ENCODE measurements around the gene TREH. TPM values are rescaled to one million over a fixed set of nuclear protein-coding genes. Genes with fewer than 3 reads are reported as not detected.
A peak's percentile ranks its signal among the peaks of the same experiment; 100 is the strongest.

TREH gene
- total and polyA plus RNA-seq, 2 experiments from 2014 or later: 0.36 TPM; not detected in 1

GRCh38 chr11:118625976-118626375, 53.5 kb downstream of the TREH start:
- DNase-seq (ENCODE audit: low spot score) (peak; percentile 55), ATAC-seq (peak; percentile 19)
- peaks cover 10% of the 10 kb centered on the region; the same call in 1 of the 2 replicates for H3K36me3 ChIP-seq (ENCODE audit: insufficient read depth)
- H4K20me1 ChIP-seq (replicated peaks; ENCODE audit: insufficient read depth): peaks cover 7% of the 10 kb centered on the region
- peaks cover 35% of the 10 kb centered on the region for H3K36me3 Mint-ChIP-seq (ENCODE audit: low read depth)
- peaks cover 25% of the 10 kb centered on the region for H3K4me1 Mint-ChIP-seq
- H3K4me3 ChIP-seq: no peak overlapping the region
- no peaks in the 10 kb centered on the region for H3F3A ChIP-seq (replicated peaks; ENCODE audit: low read depth)
- H3K27ac ChIP-seq (ENCODE audit: low read depth): no peak overlapping the region
- H2AFZ ChIP-seq: no peak overlapping the region
- TF ChIP-seq STAT1 (IDR thresholded peaks at IDR 0.05; ENCODE audit: unreplicated experiment) (no peak), REST (IDR thresholded peaks at IDR 0.05; ENCODE audit: unreplicated experiment) (no peak), EZH2phosphoT487 (IDR thresholded peaks at IDR 0.05; ENCODE audit: unreplicated experiment) (no peak), NANOG (IDR thresholded peaks at IDR 0.05; ENCODE audit: borderline replicate concordance) (no peak), ZNF462 (CRISPR knock-in tag; IDR thresholded peaks at IDR 0.05) (no peak), CTCF (conservative IDR thresholded peaks at IDR 0.05; ENCODE audit: low read depth in 2 of 2) (no peak), ZNF331 (CRISPR knock-in tag; IDR thresholded peaks at IDR 0.05; ENCODE audit: low read depth) (no peak), JUNB (IDR thresholded peaks at IDR 0.05; ENCODE audit: unreplicated experiment) (no peak), ZNF114 (CRISPR knock-in tag; IDR thresholded peaks at IDR 0.05) (no peak), ETS1 (IDR thresholded peaks at IDR 0.05) (no peak), POLR2AphosphoS5 (IDR thresholded peaks at IDR 0.05; ENCODE audit: low read depth) (no peak), EZH2 (IDR thresholded peaks at IDR 0.05; ENCODE audit: low read depth, unreplicated experiment) (no peak), CREB1 (CRISPR knock-in tag; IDR thresholded peaks at IDR 0.05; ENCODE audit: low read depth) (no peak)
- no peak overlapping the region for H3K27ac Mint-ChIP-seq
- H3K27me3 Mint-ChIP-seq (ENCODE audit: insufficient read depth, low read depth, poor library complexity): peaks cover 7% of the 10 kb centered on the region
- 0 out of 3 replicates have a peak overlapping the region, but pooled peaks have one; percentile 7 for H3K4me3 Mint-ChIP-seq
- H3K4me1 ChIP-seq (ENCODE audit: insufficient read depth): peaks cover 16% of the 10 kb centered on the region
- H3K9me3 Mint-ChIP-seq: no peaks in the 10 kb centered on the region; the same call in 2 of the 3 replicates
- H3K79me2 ChIP-seq (replicated peaks; ENCODE audit: insufficient read depth): peaks cover 29% of the 10 kb centered on the region
- H3K27me3 ChIP-seq (ENCODE audit: insufficient read depth): no peaks in the 10 kb centered on the region
- H3K9me2 ChIP-seq (ENCODE audit: insufficient read depth): no peaks in the 10 kb centered on the region
- no peak overlapping the region for H3K4me2 ChIP-seq
